ENCODE measurements around the gene TPPP2.
A peak's percentile ranks its signal among the peaks of the same experiment; 100 is the strongest.

Gene TPPP2

DNA sequence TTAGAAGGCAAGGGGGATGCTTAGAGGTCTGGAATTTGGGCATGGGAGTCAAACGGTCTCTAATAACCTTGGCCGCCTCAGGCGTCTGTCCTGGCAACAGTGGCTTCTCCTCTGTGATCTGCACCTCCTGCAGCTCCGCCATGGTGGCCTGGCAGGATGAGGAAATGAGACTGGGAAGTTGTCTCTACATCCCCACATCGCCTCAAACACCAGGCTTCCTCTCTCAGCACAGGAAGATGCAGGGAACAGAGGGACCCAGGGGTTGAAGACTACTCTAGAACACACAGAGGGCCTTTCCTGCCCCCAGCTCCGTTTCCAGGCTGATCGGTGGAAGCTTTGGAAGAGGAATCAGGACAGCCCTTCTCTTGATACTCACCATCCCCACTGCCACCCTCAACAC lies 6.8 kb upstream of the TPPP2 start:
- FAIRE-seq: no peak
- TF ChIP-seq POLR2A (IDR thresholded peaks at IDR 0.05; ENCODE audit: low read depth, low read length): no peak

DNA sequence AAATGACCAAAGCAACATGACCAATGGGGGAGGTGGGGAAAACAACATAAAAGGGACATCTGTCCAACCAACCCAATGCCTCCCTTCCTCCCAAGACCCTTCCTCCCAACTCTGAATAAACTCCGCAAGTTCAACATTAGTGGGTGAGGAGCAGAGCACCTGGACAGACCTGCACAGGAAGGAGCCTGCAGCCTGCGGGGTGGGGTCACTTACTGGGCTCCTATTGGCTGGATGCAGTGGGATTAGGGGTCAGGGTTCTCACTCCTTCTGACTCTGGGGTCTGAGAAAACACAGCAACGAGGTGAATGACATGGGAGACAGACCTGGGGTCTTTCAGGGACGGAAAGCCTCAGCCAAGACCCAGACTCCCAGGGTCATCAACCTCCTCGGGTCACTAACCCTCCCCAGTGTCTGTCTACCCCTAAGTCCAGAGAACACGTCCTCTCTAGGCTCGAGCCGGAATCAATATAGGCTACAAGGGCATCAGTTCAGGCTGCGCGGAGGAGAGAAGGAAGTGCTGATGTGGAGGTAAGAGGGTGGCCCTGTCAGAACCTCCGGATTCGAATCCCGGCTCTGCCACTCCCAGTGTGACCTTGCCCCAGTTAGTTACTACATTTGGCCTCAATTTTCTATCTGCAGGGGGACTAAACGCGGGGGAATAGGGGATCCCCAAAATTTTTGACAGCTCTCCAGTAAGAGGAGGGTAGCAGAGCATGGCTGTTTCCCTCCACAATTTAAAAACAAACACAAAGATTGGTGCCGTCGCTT lies 6.0 kb upstream of the TPPP2 start:
- no peak for TF ChIP-seq POLR2A (IDR thresholded peaks at IDR 0.05; ENCODE audit: low read depth, low read length)
- DNase-seq (ENCODE audit: insufficient read length, low spot score): no peak
- FAIRE-seq: no peak

More for the DNA sequence above, 6.8 kb upstream of the TPPP2 start:
- DNase-seq (ENCODE audit: insufficient read length, low spot score): no peak

DNA sequence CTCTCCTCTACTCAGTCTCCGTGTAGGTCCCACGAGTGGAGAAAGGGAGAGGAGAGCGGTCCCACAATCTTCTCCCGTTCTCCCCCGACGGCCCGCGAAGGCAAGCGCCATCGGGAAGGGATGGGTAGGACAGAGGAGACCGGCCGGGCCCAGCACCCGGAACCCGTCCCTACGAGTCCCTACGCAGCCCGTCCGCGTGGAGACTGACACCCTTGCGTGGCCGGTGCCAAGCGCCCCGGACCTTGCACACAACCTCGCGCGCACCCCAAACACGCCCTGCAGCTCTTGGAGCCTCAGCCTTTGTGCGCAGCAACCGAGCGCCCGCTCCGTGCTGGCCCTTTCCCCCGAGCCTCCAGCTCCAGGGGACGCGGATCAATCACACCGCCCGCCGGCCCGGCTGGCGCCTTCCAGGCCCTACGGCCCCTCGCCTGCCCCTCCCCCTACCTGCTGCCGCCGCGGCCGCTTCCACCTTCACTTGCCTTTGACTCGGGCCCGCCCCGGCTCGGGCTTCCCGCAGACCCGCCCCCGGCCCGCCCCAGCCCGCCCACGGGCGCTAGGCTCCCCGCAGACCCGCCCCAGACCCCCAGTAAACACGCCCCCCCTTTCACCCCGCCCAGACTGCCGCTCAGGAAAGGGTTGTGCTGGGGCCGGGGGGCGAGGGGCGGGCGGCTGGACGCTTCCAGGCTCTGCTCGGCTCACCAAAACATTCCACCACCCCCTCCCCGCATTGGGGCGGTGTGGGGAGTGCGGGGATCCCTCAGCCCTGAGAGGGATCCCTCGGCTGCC lies 5.2 kb upstream of the TPPP2 start, which contains the start of gene NDRG2:
NDRG2 (minus strand) TSS at position 477 of the 786 bp plus-strand sequence. CDS start 1,746 bp downstream, outside the sequence.
- peak; percentile 27 for DNase-seq (ENCODE audit: insufficient read length, low spot score)
- no peak for FAIRE-seq
- TF ChIP-seq POLR2A (IDR thresholded peaks at IDR 0.05; ENCODE audit: low read depth, low read length): no peak

DNA sequence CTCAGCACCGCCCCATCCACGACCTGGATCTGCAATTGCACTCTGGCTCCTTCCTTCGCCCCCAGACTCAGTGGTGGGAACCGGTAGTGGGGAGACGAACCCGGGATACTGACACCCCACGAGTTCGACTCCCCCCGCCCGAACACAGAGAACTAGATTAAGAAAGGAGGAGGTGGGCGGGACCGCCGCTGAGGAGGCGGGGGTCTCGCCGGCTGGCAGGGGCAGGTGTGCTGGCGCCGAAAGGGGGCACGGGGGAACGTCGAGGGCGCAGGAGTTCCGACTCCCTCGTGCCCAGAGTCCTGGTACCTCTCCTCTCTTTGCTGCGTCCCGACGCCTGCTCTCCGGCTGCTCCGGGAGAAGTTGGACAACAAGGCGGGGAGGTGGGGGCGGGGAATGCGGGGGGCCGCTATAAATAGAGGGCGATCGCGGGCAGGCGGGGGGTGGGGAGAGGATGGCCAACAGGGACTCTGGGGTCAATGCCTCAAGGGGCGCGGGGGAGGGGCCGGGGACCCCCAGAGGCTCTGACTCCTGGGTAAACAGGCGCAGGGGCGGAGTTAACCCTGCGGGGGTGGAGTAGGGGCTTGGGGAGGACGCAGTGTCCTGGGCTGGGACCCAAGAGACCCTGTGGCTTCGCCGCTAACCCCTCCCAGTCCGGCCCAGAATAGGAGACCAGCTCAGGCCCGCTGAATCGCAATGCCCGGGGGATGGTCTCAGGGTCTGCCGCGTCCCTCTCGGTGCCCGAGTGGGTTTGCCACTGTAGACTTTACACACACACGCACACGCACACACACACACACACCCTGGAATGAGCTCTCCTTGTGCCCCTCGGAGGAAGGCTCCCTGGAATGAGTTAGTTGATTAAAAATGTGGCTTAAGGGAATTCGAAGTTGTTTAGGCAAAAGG lies 4.4 kb upstream of the TPPP2 start:
- DNase-seq (ENCODE audit: insufficient read length, low spot score) (no peak), FAIRE-seq (no peak)
- TF ChIP-seq POLR2A (IDR thresholded peaks at IDR 0.05; ENCODE audit: low read depth, low read length): no peak

GRCh38 chr14:21026274-21026987 lies 3.6 kb upstream of the TPPP2 start:
- FAIRE-seq (no peak), DNase-seq (ENCODE audit: insufficient read length, low spot score) (no peak)
- no peak for TF ChIP-seq POLR2A (IDR thresholded peaks at IDR 0.05; ENCODE audit: low read depth, low read length)

DNA sequence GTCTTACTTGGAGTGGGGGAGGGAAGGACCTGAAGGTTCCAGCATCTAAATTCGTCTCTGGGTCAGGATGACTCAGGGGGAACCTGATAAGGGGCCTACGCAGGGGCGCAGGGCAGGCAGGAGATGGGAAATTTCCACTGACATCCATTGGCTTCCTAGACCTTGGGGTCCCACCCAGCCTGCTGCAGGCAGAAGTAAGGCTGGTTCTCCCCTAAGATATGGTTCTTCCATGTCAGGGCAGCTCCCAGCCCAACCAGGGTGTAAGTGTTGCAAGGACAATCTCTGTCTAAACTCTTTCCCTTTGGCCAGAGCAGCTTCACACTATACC lies 3.1 kb upstream of the TPPP2 start:
- TF ChIP-seq POLR2A (IDR thresholded peaks at IDR 0.05; ENCODE audit: low read depth, low read length): no peak
- no peak for FAIRE-seq

DNA sequence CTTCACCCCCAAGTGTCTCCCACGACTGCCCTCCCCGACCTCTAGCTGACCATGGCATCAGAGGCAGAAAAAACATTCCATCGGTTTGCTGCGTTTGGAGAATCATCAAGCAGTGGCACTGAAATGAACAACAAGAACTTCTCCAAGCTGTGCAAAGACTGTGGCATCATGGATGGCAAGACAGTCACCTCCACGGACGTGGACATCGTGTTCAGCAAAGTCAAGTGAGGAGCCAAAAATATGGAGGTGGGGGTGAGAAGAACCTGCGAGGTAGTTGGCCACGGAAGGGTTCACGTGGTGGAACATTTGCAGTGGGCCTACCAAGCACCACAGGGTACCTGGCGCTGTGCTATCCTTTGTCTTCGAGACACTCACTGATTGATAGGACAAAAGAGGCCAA lies 514 bp downstream of the TPPP2 start:
- DNase-seq (ENCODE audit: insufficient read length, low spot score): no peak
- FAIRE-seq: no peak
- TF ChIP-seq POLR2A (IDR thresholded peaks at IDR 0.05; ENCODE audit: low read depth, low read length): no peak

More for the DNA sequence above, 3.1 kb upstream of the TPPP2 start:
- no peak for DNase-seq (ENCODE audit: insufficient read length, low spot score)

- DNase-seq (ENCODE audit: insufficient read length, low spot score): no peak
- FAIRE-seq: no peak
- TF ChIP-seq POLR2A (IDR thresholded peaks at IDR 0.05; ENCODE audit: low read depth, low read length): no peak
Measured at GRCh38 chr14:21032326-21033132, 2.5 kb downstream of the TPPP2 start.

- no peak for TF ChIP-seq POLR2A (IDR thresholded peaks at IDR 0.05; ENCODE audit: low read depth, low read length)
- FAIRE-seq (no peak), DNase-seq (ENCODE audit: insufficient read length, low spot score) (no peak)
Measured at GRCh38 chr14:21033133-21033698, 3.2 kb downstream of the TPPP2 start.

DNA sequence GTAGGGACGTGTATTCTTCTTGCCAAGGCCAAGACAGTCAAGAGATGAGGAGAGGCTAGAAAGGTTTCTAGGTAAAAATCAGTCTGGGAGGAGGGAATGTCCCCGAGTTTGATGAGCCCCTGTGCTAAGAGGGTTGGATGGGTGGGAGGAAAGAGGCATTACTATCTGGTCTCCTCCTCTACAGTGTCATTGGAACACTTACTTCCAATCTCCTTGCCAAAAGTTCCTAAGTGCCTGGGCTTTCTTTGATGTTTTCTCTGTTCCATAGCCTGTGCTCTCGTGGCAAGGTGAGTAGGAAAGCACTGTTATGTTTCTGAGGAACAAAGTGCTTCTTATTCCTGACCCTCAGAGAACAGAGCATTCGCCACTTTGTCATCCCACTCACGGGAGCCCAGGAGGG lies 4.7 kb downstream of the TPPP2 start, which contains the start of gene RNASE13:
RNASE13 (minus strand) TSS at position 101 of the 400 bp plus-strand sequence. CDS start 519 bp downstream, outside the sequence.
- no peak for TF ChIP-seq POLR2A (IDR thresholded peaks at IDR 0.05; ENCODE audit: low read depth, low read length)
- no peak for FAIRE-seq
- DNase-seq (ENCODE audit: insufficient read length, low spot score): no peak

GRCh38 chr14:21036751-21037150 lies 6.7 kb downstream of the TPPP2 start:
- no peak for TF ChIP-seq POLR2A (IDR thresholded peaks at IDR 0.05; ENCODE audit: low read depth, low read length)
- no peak for FAIRE-seq
- no peak for DNase-seq (ENCODE audit: insufficient read length, low spot score)

DNA sequence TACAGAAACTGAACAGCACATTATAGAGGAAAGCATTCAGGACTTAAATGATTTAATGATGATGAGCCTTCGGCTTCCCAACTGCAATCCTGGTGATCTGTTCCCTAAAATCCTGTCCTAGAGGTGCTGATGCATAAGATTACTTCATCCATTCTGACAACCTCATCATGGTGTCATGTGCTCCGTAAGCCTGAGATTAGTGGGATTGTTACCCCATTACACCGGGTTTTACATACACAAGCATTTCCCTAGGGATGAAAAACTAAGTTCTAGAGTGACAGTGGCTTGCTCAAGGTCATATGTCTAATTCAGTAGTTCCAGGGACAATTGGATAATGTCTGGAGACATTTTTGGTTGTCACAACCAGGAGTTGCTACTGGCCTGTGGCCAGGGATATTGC lies 7.1 kb downstream of the TPPP2 start:
- no peak for DNase-seq (ENCODE audit: insufficient read length, low spot score)
- FAIRE-seq: no peak
- TF ChIP-seq POLR2A (IDR thresholded peaks at IDR 0.05; ENCODE audit: low read depth, low read length): no peak

Data from H54 (cell line).